Left ventricle myocardium superior (tissue), 1 donor: ENCODE data around the gene TRMT2A. TPM values are rescaled to one million over a fixed set of nuclear protein-coding genes. Genes with fewer than 3 reads are reported as not detected.

Source experiments
- microRNA-seq: library from miRNA; unstranded; fragments of <30 nt; microRNA quantifications from one replicate; pipeline ENCODE4 v1.2.0, GENCODE V29; 2020; ENCODE audit warnings: borderline number of aligned reads
- total RNA-seq: library from RNA; stranded (reverse); fragmentation: NEBNext Ultra II Directional; extraction: Animal tissue kit (Norgen Biotek cat#: 25700); gene quantifications from one replicate; pipeline ENCODE4 v1.2.1, GENCODE V29; 2021
- donor health status: DM: no; HTN: yes; CAD: no; lungs with severe emphysema.

TRMT2A gene
- total RNA-seq, 1 donor from 2014 or later, result 28.5 TPM

Small RNA genes lying within 50 kb of the gene (microRNA-seq; reads per million reads assigned to microRNA genes)
- gene MIR6816, result not detected

Other genes with a start within 250 kb of the TRMT2A start
- 83.4 TPM for gene COMT, start 175.5 kb downstream of the TRMT2A start, total RNA-seq
- gene TXNRD2, start 175.4 kb downstream of the TRMT2A start, total RNA-seq, result 42.4 TPM
- gene ARVCF, start 100.4 kb downstream of the TRMT2A start, total RNA-seq, result 26.8 TPM
- 71.5 TPM for gene TANGO2, start 96.1 kb downstream of the TRMT2A start, total RNA-seq
- gene DGCR8, start 37.0 kb downstream of the TRMT2A start, total RNA-seq, result 17.7 TPM
- 36.6 TPM for gene RANBP1, start 1.1 kb downstream of the TRMT2A start, total RNA-seq
- 51.6 TPM for gene ZDHHC8, start 14.6 kb upstream of the TRMT2A start, total RNA-seq
- 0.27 TPM for gene CCDC188, start 33.8 kb upstream of the TRMT2A start, total RNA-seq
- gene RTN4R, start 151.1 kb upstream of the TRMT2A start, total RNA-seq, result 1.2 TPM
- 46.8 TPM for gene DGCR6L, start 202.8 kb upstream of the TRMT2A start, total RNA-seq